ENCODE results near the gene PSD2.

DNA sequence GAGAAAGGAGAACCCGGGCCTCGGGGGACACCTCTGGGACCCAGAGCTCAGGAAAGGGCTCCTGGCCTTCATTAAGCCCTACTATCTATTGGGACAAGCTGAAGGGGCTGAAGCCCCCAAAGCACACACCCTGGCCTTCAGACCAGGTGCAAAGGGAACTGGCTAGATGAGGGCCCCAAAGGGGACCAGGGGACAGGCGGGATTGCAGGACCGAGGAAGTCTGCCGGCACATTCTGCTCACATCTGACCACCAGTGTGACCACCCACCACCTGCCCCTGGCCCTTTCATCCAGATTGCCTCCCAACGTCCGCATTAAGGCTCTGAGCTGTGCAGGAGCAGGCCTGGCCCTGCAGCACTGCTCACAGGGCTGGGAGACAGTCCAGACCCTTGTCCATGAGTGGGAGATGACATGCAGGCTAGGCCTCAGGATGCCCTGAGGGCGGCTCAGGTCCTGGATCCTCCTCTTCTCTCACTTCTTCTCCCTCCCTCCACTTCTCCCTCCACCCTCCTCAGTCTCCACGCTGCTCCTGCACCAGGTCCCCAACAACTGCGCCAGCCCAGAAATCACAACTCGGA is 19.2 kb downstream of the PSD2 start:
- TF ChIP-seq, protein P1, sequence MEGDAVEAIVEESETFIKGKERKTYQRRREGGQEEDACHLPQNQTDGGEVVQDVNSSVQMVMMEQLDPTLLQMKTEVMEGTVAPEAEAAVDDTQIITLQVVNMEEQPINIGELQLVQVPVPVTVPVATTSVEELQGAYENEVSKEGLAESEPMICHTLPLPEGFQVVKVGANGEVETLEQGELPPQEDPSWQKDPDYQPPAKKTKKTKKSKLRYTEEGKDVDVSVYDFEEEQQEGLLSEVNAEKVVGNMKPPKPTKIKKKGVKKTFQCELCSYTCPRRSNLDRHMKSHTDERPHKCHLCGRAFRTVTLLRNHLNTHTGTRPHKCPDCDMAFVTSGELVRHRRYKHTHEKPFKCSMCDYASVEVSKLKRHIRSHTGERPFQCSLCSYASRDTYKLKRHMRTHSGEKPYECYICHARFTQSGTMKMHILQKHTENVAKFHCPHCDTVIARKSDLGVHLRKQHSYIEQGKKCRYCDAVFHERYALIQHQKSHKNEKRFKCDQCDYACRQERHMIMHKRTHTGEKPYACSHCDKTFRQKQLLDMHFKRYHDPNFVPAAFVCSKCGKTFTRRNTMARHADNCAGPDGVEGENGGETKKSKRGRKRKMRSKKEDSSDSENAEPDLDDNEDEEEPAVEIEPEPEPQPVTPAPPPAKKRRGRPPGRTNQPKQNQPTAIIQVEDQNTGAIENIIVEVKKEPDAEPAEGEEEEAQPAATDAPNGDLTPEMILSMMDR (IDR thresholded peaks at IDR 0.05) = no peak
- TF ChIP-seq EP300 (IDR thresholded peaks at IDR 0.05) (no peak), POLR2AphosphoS5 (IDR thresholded peaks at IDR 0.05) (no peak), POLR2A (IDR thresholded peaks at IDR 0.05) (no peak)
